ENCODE results near the gene MFAP4. TPM values are rescaled to one million over a fixed set of nuclear protein-coding genes. Genes with fewer than 3 reads are reported as not detected.
A peak's percentile ranks its signal among the peaks of the same experiment; 100 is the strongest.

Gene MFAP4
- total RNA-seq, 1 donor from 2014 or later, result 18.0 TPM

- Mint-ChIP-seq H3K4me3 (peak within 1 kb of the TSS; percentile 98), H3K4me1 (ENCODE audit: unreplicated experiment) (peaks cover 36% of the 10 kb centered on the region), H3K27ac (peak within 1 kb of the TSS; percentile 99), H3K27me3 (no peaks in the 10 kb centered on the region), H3K9me3 (no peaks in the 10 kb centered on the region), H3K36me3 (peaks cover 8% of the 10 kb centered on the region)
- DNase-seq (ENCODE audit: extremely low spot score, unreplicated experiment), result no peak
- no peak for TF ChIP-seq CTCF (conservative IDR thresholded peaks at IDR 0.05)
Observed at GRCh38 chr17:19378416-19379360, 8.3 kb downstream of the MFAP4 start, which contains the start of gene MAPK7. Gene MAPK7 (plus strand): TSS chr17:19378498. CDS start chr17:19378901, 403 bp downstream.

DNA sequence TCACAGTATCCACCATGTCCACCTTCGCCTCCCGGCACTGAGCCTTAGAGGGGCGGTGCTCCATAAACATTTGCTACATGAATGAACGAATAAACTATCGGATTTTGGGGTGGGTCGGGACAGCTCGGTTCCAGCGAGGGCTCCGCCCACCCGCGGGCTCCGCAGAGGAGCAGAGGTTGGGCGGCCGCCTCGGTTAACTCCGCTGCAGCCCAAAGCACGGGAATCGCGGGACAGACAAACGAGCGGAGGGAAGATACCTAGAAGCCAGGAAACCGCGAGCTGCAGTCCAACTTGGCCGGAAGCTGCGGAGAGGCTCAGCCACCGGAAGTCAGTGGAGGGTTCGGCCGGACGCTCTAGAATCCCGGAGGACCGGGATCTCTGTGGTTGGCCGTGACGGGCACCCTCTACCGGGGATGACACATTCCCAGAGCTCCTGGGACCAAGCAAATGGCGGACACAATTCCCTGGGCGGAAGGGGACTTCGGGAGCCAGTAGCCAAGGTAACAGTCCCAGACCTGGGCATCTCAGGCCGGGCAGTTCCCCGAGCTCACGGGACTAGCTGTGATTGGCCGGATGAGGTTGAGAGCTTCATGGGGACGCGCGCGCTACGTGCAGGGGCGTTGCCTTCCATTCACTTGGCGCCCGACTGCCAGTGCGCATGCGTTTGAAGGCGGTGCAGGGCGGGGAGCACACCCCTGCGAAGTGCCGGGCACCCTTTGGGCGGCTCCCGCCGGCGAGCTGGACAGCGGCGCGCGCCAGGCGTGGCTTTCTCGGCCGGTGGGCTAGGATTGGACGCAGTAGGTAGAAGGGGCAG, 9.2 kb downstream of the MFAP4 start:
- TF ChIP-seq CTCF (conservative IDR thresholded peaks at IDR 0.05), result no peak
- Mint-ChIP-seq H3K9me3 (no peaks in the 10 kb centered on the region), H3K36me3 (peaks cover 8% of the 10 kb centered on the region), H3K27me3 (no peaks in the 10 kb centered on the region), H3K4me3 (peak overlapping the region; percentile 98), H3K4me1 (ENCODE audit: unreplicated experiment) (peaks cover 33% of the 10 kb centered on the region), H3K27ac (peak overlapping the region; percentile 99)
- DNase-seq (ENCODE audit: extremely low spot score, unreplicated experiment), result peak; percentile 99

GRCh38 chr17:19376811-19377210, 10.2 kb downstream of the MFAP4 start:
- Mint-ChIP-seq H3K9me3 (no peaks in the 10 kb centered on the region), H3K27ac (peak overlapping the region; percentile 99), H3K4me1 (ENCODE audit: unreplicated experiment) (peaks cover 33% of the 10 kb centered on the region), H3K36me3 (peaks cover 8% of the 10 kb centered on the region), H3K27me3 (no peaks in the 10 kb centered on the region), H3K4me3 (peak overlapping the region; percentile 98)
- DNase-seq (ENCODE audit: extremely low spot score, unreplicated experiment), result no peak
- TF ChIP-seq CTCF (conservative IDR thresholded peaks at IDR 0.05), result no peak

DNA sequence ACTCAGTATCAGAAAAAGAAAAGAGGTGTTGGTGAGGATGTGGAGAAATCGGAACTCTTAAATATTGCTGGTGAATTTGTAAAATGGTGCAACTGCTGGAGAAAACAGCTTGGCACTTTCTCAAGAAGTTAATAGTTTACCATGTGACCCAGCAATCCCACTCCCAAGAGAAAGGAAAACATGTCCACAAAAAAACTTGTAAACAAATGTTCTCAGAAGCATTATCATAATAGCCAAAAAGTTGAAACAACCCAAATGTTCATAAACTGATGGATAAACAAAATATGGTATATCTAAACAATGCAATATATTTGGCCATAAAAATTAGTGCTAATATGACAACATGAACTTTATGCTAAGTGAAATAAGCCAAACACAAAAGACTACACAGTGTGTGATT, 11.3 kb downstream of the MFAP4 start:
- peaks cover 3% of the 10 kb centered on the region for H3K36me3 Mint-ChIP-seq
- DNase-seq (ENCODE audit: extremely low spot score, unreplicated experiment), result no peak
- peaks cover 32% of the 10 kb centered on the region for H3K4me1 Mint-ChIP-seq (ENCODE audit: unreplicated experiment)
- TF ChIP-seq CTCF (conservative IDR thresholded peaks at IDR 0.05), result no peak
- H3K27me3 Mint-ChIP-seq, result no peaks in the 10 kb centered on the region
- H3K4me3 Mint-ChIP-seq, result peak overlapping the region; percentile 78
- no peaks in the 10 kb centered on the region for H3K9me3 Mint-ChIP-seq
- H3K27ac Mint-ChIP-seq, result peak overlapping the region; percentile 40

GRCh38 chr17:19374136-19374535, 12.9 kb downstream of the MFAP4 start:
- Mint-ChIP-seq H3K36me3 (no peaks in the 10 kb centered on the region), H3K9me3 (no peaks in the 10 kb centered on the region), H3K27ac (peak overlapping the region; percentile 51), H3K27me3 (no peaks in the 10 kb centered on the region), H3K4me3 (no peak overlapping the region), H3K4me1 (ENCODE audit: unreplicated experiment) (peaks cover 19% of the 10 kb centered on the region)
- TF ChIP-seq CTCF (conservative IDR thresholded peaks at IDR 0.05), result no peak
- no peak for DNase-seq (ENCODE audit: extremely low spot score, unreplicated experiment)
